Muscle layer of colon (tissue), 2 donors: ENCODE data around the gene NSUN5.

Experiments
- H3K27ac ChIP-seq: one replicate; pipeline ENCODE4 v1.7.0; 2013; ENCODE audit warnings: low read depth, mild to moderate bottlenecking, low read length, moderate library complexity
- H3K27me3 ChIP-seq, 2 donors: one replicate each; pipeline ENCODE4 v1.7.0; 2013; ENCODE audit warnings: low read length in 2 of 2, mild to moderate bottlenecking in 2 of 2; ENCODE audit not compliant: insufficient read depth in 2 of 2, control insufficient read depth in 1 of 2
- H3K36me3 ChIP-seq: one replicate; pipeline ENCODE4 v1.7.0; 2013; ENCODE audit warnings: mild to moderate bottlenecking, low read length; ENCODE audit not compliant: insufficient read depth
- H3K4me1 ChIP-seq: one replicate; pipeline ENCODE4 v1.7.0; 2013; ENCODE audit warnings: mild to moderate bottlenecking, low read length; ENCODE audit not compliant: insufficient read depth
- H3K4me3 ChIP-seq, 2 donors: one replicate each; pipeline ENCODE4 v1.7.0; 2013; ENCODE audit warnings: low read length in 2 of 2, low read depth in 1 of 2, mild to moderate bottlenecking in 1 of 2, moderate library complexity in 1 of 2
- H3K9ac ChIP-seq: one replicate; pipeline ENCODE4 v1.7.0; 2013; ENCODE audit warnings: low read length
- H3K9me3 ChIP-seq: one replicate; pipeline ENCODE4 v1.7.0; 2013; ENCODE audit warnings: mild to moderate bottlenecking, low read length
- donor health status: abdominal sarcoma.
- donor health status: Adenocarcinoma of cecum.

Gene NSUN5

GRCh38 chr7:73308665-73309214 lies at the start of gene NSUN5:
Gene NSUN5 (minus strand): TSS chr7:73308826. CDS start chr7:73308790, 36 bp downstream.
- Histone ChIP-seq H3K4me1 (peaks cover 12% of the 10 kb centered on the region), H3K27me3 (no peaks in the 10 kb centered on the region), H3K9ac (peak within 1 kb of the TSS; percentile 27), H3K9me3 (no peaks in the 10 kb centered on the region), H3K4me3 (peak within 1 kb of the TSS; percentile 40 to 78), H3K36me3 (peaks cover 6% of the 10 kb centered on the region), H3K27ac (peak within 1 kb of the TSS; percentile 78)

- no peaks in the 10 kb centered on the region for H3K36me3 ChIP-seq
- H3K9me3 ChIP-seq, result no peaks in the 10 kb centered on the region
- H3K9ac ChIP-seq, result no peak overlapping the region
- H3K27me3 ChIP-seq, result no peaks in the 10 kb centered on the region
- no peak overlapping the region for H3K27ac ChIP-seq
- no peak overlapping the region for H3K4me3 ChIP-seq
- H3K4me1 ChIP-seq, result no peaks in the 10 kb centered on the region
Observed at GRCh38 chr7:73356159-73356558, 47.5 kb upstream of the NSUN5 start.

GRCh38 chr7:73354821-73355220 lies 46.2 kb upstream of the NSUN5 start:
- Histone ChIP-seq H3K9ac (no peak overlapping the region), H3K27me3 (no peaks in the 10 kb centered on the region), H3K4me3 (no peak overlapping the region), H3K36me3 (no peaks in the 10 kb centered on the region), H3K4me1 (no peaks in the 10 kb centered on the region), H3K9me3 (no peaks in the 10 kb centered on the region), H3K27ac (no peak overlapping the region)

GRCh38 chr7:73354196-73354595 lies 45.6 kb upstream of the NSUN5 start:
- H3K36me3 ChIP-seq, result no peaks in the 10 kb centered on the region
- H3K27ac ChIP-seq, result no peak overlapping the region
- no peaks in the 10 kb centered on the region for H3K27me3 ChIP-seq
- no peaks in the 10 kb centered on the region for H3K4me1 ChIP-seq
- no peak overlapping the region for H3K9ac ChIP-seq
- no peaks in the 10 kb centered on the region for H3K9me3 ChIP-seq
- no peak overlapping the region for H3K4me3 ChIP-seq

GRCh38 chr7:73353243-73353642 lies 44.6 kb upstream of the NSUN5 start:
- no peaks in the 10 kb centered on the region for H3K9me3 ChIP-seq
- H3K27me3 ChIP-seq, result no peaks in the 10 kb centered on the region
- H3K27ac ChIP-seq, result no peak overlapping the region
- H3K4me3 ChIP-seq, result no peak overlapping the region
- H3K4me1 ChIP-seq, result no peaks in the 10 kb centered on the region
- H3K36me3 ChIP-seq, result no peaks in the 10 kb centered on the region
- no peak overlapping the region for H3K9ac ChIP-seq

GRCh38 chr7:73352784-73353183 lies 44.2 kb upstream of the NSUN5 start:
- H3K4me3 ChIP-seq, result no peak overlapping the region
- no peaks in the 10 kb centered on the region for H3K36me3 ChIP-seq
- H3K9ac ChIP-seq, result no peak overlapping the region
- H3K4me1 ChIP-seq, result no peaks in the 10 kb centered on the region
- H3K9me3 ChIP-seq, result no peaks in the 10 kb centered on the region
- no peak overlapping the region for H3K27ac ChIP-seq
- H3K27me3 ChIP-seq, result no peaks in the 10 kb centered on the region

GRCh38 chr7:73351447-73352167 lies 43.0 kb upstream of the NSUN5 start:
- H3K9me3 ChIP-seq, result no peaks in the 10 kb centered on the region
- no peak overlapping the region for H3K4me3 ChIP-seq
- no peaks in the 10 kb centered on the region for H3K4me1 ChIP-seq
- H3K27ac ChIP-seq, result no peak overlapping the region
- H3K9ac ChIP-seq, result no peak overlapping the region
- H3K27me3 ChIP-seq, result no peaks in the 10 kb centered on the region
- no peaks in the 10 kb centered on the region for H3K36me3 ChIP-seq

- Histone ChIP-seq H3K9ac (no peak overlapping the region), H3K4me1 (no peaks in the 10 kb centered on the region), H3K9me3 (no peaks in the 10 kb centered on the region), H3K4me3 (no peak overlapping the region), H3K27ac (no peak overlapping the region), H3K36me3 (no peaks in the 10 kb centered on the region), H3K27me3 (no peaks in the 10 kb centered on the region)
Observed at GRCh38 chr7:73350306-73351068, 41.9 kb upstream of the NSUN5 start.

- no peak overlapping the region for H3K27ac ChIP-seq
- H3K4me1 ChIP-seq, result no peaks in the 10 kb centered on the region
- H3K9ac ChIP-seq, result no peak overlapping the region
- H3K27me3 ChIP-seq, result no peaks in the 10 kb centered on the region
- no peaks in the 10 kb centered on the region for H3K36me3 ChIP-seq
- no peaks in the 10 kb centered on the region for H3K9me3 ChIP-seq
- H3K4me3 ChIP-seq, result no peak overlapping the region
Observed at GRCh38 chr7:73349763-73350162, 41.1 kb upstream of the NSUN5 start.

GRCh38 chr7:73345951-73346350 lies 37.3 kb upstream of the NSUN5 start:
- H3K9ac ChIP-seq, result no peak overlapping the region
- H3K4me3 ChIP-seq, result no peak overlapping the region
- no peaks in the 10 kb centered on the region for H3K27me3 ChIP-seq
- no peak overlapping the region for H3K27ac ChIP-seq
- H3K4me1 ChIP-seq, result peaks cover 5% of the 10 kb centered on the region
- no peaks in the 10 kb centered on the region for H3K9me3 ChIP-seq
- no peaks in the 10 kb centered on the region for H3K36me3 ChIP-seq

- Histone ChIP-seq H3K4me1 (peaks cover 5% of the 10 kb centered on the region), H3K27ac (no peak overlapping the region)
Observed at GRCh38 chr7:73345538-73345937, 36.9 kb upstream of the NSUN5 start.

More at GRCh38 chr7:73345538-73345937, 36.9 kb upstream of the NSUN5 start:
- Histone ChIP-seq H3K36me3 (no peaks in the 10 kb centered on the region), H3K9me3 (no peaks in the 10 kb centered on the region), H3K4me3 (no peak overlapping the region), H3K27me3 (no peaks in the 10 kb centered on the region), H3K9ac (no peak overlapping the region)
